Measurements from ENCODE around the gene TBC1D2.

DNA sequence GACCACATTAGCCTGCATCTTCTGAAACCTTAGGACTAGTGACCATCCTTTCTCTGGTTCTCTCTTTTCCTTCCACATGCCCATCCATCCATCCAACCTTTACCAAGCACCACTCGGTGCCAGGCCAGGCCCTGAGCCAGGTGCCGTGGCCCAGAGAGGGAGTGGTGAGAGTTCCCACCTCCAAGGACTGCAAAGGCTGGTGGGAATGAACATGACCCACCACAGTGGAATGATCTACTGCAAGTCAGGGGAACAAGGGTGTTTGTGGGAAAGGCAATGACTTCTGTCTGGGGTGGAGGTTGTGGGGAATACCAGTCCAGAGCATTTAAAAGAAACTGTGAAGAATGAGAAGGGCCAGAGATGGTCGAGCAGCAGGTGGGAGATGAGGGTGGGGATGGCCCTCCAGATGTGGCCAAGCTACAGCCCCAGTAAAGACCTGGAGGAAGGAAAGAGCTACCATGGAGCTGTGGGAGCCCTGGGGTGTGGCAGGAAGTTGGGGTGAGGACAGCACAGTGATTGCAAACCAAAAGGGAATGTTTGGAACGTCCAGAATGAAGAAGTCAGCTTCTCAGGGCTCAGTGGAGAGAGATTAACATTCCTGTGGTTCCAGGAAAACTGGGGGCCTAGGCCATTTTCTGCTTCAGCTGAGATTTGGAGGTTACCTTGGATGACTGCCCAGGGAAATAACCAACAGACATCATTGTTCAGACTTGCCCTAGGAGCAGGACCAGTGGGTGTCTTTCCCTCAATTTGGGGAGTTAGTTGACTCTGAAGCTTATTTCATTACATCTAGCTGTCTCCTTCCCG is 32.4 kb downstream of the TBC1D2 start:
- TF ChIP-seq, protein P1, sequence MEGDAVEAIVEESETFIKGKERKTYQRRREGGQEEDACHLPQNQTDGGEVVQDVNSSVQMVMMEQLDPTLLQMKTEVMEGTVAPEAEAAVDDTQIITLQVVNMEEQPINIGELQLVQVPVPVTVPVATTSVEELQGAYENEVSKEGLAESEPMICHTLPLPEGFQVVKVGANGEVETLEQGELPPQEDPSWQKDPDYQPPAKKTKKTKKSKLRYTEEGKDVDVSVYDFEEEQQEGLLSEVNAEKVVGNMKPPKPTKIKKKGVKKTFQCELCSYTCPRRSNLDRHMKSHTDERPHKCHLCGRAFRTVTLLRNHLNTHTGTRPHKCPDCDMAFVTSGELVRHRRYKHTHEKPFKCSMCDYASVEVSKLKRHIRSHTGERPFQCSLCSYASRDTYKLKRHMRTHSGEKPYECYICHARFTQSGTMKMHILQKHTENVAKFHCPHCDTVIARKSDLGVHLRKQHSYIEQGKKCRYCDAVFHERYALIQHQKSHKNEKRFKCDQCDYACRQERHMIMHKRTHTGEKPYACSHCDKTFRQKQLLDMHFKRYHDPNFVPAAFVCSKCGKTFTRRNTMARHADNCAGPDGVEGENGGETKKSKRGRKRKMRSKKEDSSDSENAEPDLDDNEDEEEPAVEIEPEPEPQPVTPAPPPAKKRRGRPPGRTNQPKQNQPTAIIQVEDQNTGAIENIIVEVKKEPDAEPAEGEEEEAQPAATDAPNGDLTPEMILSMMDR (IDR thresholded peaks at IDR 0.05; ENCODE audit: insufficient read depth, low read length, poor library complexity, severe bottlenecking) = no peak
- TF ChIP-seq EZH2phosphoT487 (conservative IDR thresholded peaks at IDR 0.05; ENCODE audit: low read length) = no peak

All from SU-DHL-6 (cell line).